Activated CD4-positive, alpha-beta T cell treated with anti-CD3 and anti-CD28 coated beads for 24 hours (primary cell): ENCODE results near the gene RBM12.
"Not testable (repeated sequence)": the region's sequence is repeated elsewhere in the genome, so short reads cannot be mapped to it uniquely, and the experiment has no call there.

Experiments used
- DNase-seq, 2 donors: peaks; one replicate each; pipeline ENCODE4 v3.0.0-alpha.2; 2020; ENCODE audit warnings: low read depth in 2 of 2

Gene RBM12

DNA sequence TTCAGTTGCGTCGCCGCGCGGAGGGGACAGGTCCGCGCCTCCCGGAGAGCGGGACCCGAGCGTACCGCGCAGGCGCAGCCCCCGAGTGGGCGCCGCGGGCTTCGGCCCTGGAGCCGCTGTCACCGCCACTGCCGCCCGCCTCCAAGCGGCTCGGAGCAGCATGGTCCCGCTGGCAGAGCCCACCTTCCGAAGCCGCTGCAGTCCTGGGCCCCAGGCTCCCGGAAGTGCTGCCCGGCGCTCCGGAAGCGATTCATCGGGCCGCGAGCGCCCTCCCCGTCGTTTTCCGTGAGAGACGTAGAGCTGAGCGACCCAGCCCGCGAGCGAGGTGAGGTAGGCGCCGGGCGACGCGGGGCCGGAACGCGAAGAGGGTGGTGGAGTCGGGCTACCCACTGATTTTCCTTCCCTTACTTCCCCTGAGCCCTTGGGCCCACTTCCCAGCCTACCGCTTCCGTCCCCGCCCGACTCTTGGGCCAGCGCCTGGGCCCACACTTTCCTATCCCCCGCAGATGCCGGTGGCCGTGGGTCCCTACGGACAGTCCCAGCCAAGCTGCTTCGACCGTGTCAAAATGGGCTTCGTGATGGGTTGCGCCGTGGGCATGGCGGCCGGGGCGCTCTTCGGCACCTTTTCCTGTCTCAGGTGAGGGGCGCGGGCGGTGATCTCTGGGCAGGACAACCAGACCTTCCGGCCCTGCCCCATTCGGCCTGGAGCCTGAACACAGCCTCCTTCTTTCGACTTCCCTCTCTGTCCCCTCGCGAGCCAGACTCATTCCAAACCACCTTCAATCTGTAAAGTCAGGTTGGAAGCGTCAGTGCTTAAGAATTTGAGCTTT is 34.6 kb upstream of the RBM12 start, which contains the start of the genes NFS1 and ROMO1:
NFS1 (minus strand) TSS at position 226 of the 830 bp plus-strand sequence; CDS start at position 162, 64 bp downstream.
ROMO1 (plus strand) TSS at position 279 of the 830 bp plus-strand sequence; CDS start at position 507, 228 bp downstream.
- peak; percentile 77 to 79 for DNase-seq

DNA sequence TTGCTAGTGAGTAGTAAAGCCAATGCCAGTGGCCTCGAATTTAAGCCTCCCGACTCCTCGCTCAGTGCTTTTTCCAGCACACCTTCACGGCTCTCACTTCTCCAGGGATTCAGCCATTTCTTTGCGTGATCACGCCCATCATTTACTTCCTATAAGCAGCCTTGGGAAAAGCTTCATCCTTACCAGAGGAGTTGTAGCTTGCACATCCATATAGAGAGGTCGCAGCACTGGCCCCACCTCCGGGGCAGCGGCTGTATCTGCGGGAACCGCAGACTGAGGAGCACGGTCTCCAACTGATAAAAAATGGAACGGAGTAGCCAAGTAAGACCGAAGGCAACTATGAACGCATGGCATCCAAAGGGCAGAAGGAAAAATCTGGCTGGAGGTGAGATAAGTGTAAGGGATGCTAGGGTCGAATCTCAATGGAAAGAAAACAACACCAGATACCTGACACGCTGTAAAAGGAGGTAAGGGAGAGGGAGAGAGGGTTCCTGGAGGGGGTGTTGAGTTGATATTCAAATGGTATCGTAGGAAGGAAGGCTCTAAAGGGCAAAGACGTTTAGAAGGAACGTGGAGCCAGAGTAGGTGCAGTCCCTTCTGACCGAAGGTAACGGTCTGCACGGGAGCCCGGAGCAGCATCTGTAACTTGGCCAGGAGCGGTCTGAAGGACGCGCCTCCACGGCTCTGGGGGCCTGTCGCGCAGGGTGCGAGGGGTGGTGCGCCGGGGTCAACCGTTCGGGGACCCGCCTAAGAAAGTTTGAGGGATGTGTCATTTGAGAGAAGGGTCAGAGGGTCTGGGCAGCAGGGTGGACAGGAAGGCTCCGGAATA is 33.8 kb upstream of the RBM12 start:
- DNase-seq = no peak

GRCh38 chr20:35697696-35698297 is 33.1 kb upstream of the RBM12 start:
- no peak for DNase-seq

DNA sequence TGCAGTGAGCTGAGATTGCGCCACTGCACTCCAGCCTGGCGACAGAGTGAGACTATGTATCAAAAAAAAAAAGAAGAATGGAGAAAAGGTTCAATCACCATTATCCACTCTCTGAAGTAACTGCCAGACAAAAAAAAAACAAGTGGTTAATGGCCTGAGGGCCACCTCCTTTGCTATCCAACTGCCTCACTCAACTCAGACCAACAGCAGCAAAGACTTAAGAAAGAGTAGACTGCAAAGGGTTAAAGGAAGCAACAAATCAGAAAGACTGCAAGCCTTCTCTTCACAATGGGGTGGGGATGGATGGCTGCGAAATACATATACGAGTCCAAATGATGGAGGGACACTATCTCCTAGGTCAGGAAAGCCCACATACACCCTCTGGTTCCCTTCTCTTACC is 31.3 kb upstream of the RBM12 start:
- DNase-seq = no peak

- DNase-seq = no peak
Observed at GRCh38 chr20:35695245-35695749, 30.6 kb upstream of the RBM12 start.

- DNase-seq = no peak
Observed at GRCh38 chr20:35690265-35690664, 25.6 kb upstream of the RBM12 start.

- DNase-seq = not testable (repeated sequence)
Observed at GRCh38 chr20:35686872-35687271, 22.2 kb upstream of the RBM12 start.

- not testable (repeated sequence) for DNase-seq
Observed at GRCh38 chr20:35685368-35685767, 20.7 kb upstream of the RBM12 start.

GRCh38 chr20:35681960-35682359 is 17.3 kb upstream of the RBM12 start:
- no peak for DNase-seq

- no peak for DNase-seq
Observed at GRCh38 chr20:35680452-35681183, 15.9 kb upstream of the RBM12 start.

GRCh38 chr20:35674921-35675320 is 10.2 kb upstream of the RBM12 start:
- DNase-seq = no peak

- DNase-seq = no peak
Observed at GRCh38 chr20:35673884-35674283, 9.2 kb upstream of the RBM12 start.

GRCh38 chr20:35669681-35670080 is 5.0 kb upstream of the RBM12 start:
- DNase-seq = no peak

DNA sequence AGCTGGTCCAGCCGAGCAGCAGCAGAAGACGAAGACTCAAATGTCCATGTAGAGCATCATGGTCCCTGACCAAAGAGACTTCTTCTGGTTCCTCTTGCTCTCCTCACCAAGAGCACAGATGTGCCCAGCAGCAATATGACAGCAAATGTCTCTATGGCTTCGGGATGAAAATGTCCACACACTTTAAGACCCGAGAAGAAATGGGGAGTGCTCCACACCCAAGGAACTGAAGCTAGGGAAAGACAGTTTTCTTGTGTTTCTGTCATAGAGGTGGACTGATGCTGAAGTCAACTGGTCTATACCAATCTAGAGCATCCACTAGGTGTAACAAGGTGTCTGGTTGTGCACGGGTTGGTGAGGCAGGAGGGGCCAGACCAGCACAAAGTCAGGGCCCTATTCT is 4.5 kb upstream of the RBM12 start:
- no peak for DNase-seq

DNA sequence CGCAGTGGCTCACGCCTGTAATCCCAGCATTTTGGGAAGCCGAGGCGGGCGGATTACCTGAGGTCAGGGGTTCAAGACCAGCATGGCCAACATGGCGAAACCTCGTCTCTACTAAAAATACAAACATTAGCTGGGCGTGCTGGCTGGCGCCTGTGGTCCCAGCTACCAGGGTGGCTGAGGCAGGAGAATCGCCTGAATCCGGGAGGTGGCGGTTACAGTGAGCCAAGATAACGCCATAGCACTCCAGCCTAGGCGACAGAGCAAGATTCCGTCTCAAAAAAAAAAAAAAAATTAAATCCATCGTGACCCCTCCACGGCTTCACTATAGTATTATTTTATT is 1.2 kb upstream of the RBM12 start:
- DNase-seq = no peak

DNA sequence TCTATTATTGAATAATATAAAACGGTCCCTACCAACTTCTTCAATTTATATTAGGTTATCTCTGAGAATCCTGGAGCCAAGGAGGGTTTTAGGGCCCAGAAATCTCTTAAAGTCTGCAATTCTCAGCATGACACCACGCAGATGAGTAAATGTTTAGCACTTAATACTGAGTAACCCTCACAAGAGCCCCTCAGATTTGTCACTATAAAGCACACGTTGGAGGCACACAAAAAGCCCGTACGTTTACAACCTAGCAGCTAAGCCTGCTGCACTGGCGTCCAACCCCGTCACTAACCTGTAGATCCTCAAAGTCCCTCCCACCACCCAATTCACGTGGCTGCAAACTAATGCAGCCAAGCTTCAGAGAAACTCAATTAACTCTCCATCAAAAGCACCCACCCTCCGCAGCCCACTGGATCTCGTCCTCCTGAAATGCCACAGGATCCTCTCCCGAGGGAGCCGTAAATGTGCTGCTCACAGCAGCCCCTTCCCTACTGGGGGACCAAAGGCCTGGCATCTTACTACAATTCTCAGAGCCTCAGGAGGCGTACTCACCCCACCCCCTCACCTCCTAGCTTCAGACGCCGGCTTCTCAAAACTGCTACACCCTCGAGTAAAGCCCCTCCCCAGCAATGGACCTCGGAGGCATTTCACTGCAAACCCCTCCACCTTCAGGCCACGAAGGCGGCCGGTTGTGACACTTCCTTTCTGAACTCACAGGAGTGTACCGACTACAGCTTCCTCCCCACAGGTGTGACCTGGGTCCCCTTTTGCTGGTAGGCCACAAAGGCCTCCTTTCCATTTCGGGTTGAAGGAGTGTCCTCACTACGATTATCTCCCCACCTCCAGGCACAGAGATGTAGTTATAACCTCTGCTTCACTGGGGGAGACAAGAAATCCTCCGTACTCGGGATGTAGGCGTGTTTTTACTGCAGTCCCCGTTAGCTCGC is 909 bp downstream of the RBM12 start:
- DNase-seq = peak; percentile 20 to 29

GRCh38 chr20:35662551-35662950 is 2.1 kb downstream of the RBM12 start:
- no peak for DNase-seq

DNA sequence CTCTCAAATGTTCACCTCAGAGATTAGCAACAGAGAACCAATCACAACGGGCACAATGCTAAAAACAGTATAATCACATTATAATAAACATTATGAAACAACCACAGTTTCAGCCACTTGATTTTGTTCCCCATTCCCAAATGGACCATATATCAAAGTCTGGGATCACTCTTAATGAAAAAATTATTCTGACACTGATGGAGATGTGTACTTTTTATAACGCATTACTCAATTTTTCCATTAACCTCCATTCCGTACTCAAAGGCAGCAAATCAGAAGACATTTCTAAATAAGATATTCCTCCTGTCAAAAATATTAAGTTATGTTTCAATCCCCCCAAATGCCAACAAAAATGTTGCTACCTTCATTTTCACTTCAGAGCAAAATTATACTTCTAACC is 2.8 kb downstream of the RBM12 start:
- DNase-seq = no peak

- DNase-seq = no peak
Observed at GRCh38 chr20:35661053-35661452, 3.6 kb downstream of the RBM12 start.
